IMR-90 (cell line): ENCODE results near the gene RPH3AL. TPM values are rescaled to one million over a fixed set of nuclear protein-coding genes. Genes with fewer than 3 reads are reported as not detected.

Experiments used
- ATAC-seq: fragments of 200-7000 bp; cut with Tn5 transposase; 2 replicates; pipeline ENCODE4 v1.9.1; 2020; ENCODE audit warnings: low read depth, mild to moderate bottlenecking, moderate library complexity
- BruUV-seq: library from RNA; stranded (reverse); fragments of 400-500 nt; replicated peaks from 2 replicates; lab custom pipeline; 2021; lab: Mats Ljungman, UMichigan
- CTCF ChIA-PET: fragments of 300-600 bp; formaldehyde crosslinking; extraction: SDS; loops from one replicate; lab custom pipeline; 2021; ENCODE audit warnings: antibody characterized with exemption; lab: Yijun Ruan, JAX
- POLR2A ChIA-PET: fragments of 300-600 bp; sonication (Branson Sonifier 250); formaldehyde crosslinking; loops from one replicate; lab custom pipeline; 2022; ENCODE audit warnings: antibody characterized with exemption; ENCODE audit not compliant: unreplicated experiment; lab: Charles Lee
- DNase-seq: peaks from one replicate; pipeline ENCODE4 v3.0.0; 2013
- H2AFZ ChIP-seq: replicated peaks from 2 replicates; pipeline ENCODE3; 2013; ENCODE audit warnings: low read length, mild to moderate bottlenecking; ENCODE audit not compliant: poor library complexity
- H2AK5ac ChIP-seq: 2 replicates; pipeline ENCODE4 v1.6.1; 2013; ENCODE audit warnings: low read depth, low read length, inconsistent platforms
- H2AK9ac ChIP-seq: replicated peaks from 2 replicates; pipeline ENCODE3; 2013; ENCODE audit warnings: mild to moderate bottlenecking, low read depth, low read length, moderate library complexity; ENCODE audit not compliant: poor library complexity
- H2BK120ac ChIP-seq: 2 replicates; pipeline ENCODE4 v1.6.1; 2013; ENCODE audit warnings: low read depth, low read length, inconsistent platforms
- H2BK15ac ChIP-seq: 3 replicates; pipeline ENCODE4 v1.6.1; 2013; ENCODE audit warnings: low read depth, low read length, inconsistent platforms
- H2BK20ac ChIP-seq: 2 replicates; pipeline ENCODE4 v1.6.1; 2013; ENCODE audit warnings: low read depth, mild to moderate bottlenecking, inconsistent platforms, low read length, moderate library complexity
- H2BK5ac ChIP-seq: 2 replicates; pipeline ENCODE4 v1.6.1; 2013; ENCODE audit warnings: mild to moderate bottlenecking, low read depth, low read length, inconsistent platforms; ENCODE audit not compliant: poor library complexity, severe bottlenecking
- H3K14ac ChIP-seq: replicated peaks from 2 replicates; pipeline ENCODE4 v1.6.1; 2013; ENCODE audit warnings: low read depth, low read length, inconsistent platforms
- H3K18ac ChIP-seq: 2 replicates; pipeline ENCODE4 v1.6.1; 2013; ENCODE audit warnings: low read depth, low read length, control low read depth
- H3K23ac ChIP-seq: 2 replicates; pipeline ENCODE4 v1.6.1; 2013; ENCODE audit warnings: low read depth, low read length, inconsistent platforms
- H3K27ac ChIP-seq: 2 replicates; pipeline ENCODE4 v1.5.1; 2013; ENCODE audit warnings: mild to moderate bottlenecking, control low read depth, low read length; ENCODE audit not compliant: insufficient read depth
- H3K27me3 ChIP-seq: 2 replicates; pipeline ENCODE4 v1.6.1; 2013; ENCODE audit warnings: low read length; ENCODE audit not compliant: control insufficient read depth, insufficient read depth
- H3K36me3 ChIP-seq: 2 replicates; pipeline ENCODE4 v1.6.1; 2013; ENCODE audit warnings: low read length, mixed read lengths; ENCODE audit not compliant: control insufficient read depth, insufficient read depth
- H3K4ac ChIP-seq: 2 replicates; pipeline ENCODE4 v1.6.1; 2013; ENCODE audit warnings: low read depth, low read length, inconsistent platforms
- H3K4me1 ChIP-seq: 2 replicates; pipeline ENCODE4 v1.6.1; 2013; ENCODE audit warnings: low read length, mixed read lengths; ENCODE audit not compliant: control insufficient read depth, insufficient read depth
- H3K4me2 ChIP-seq: 2 replicates; pipeline ENCODE4 v1.6.1; 2013; ENCODE audit warnings: low read depth, mild to moderate bottlenecking, control low read depth, low read length, moderate library complexity
- H3K4me3 ChIP-seq: 2 replicates; pipeline ENCODE4 v1.5.1; 2013; ENCODE audit warnings: low read depth, mild to moderate bottlenecking, control low read depth, low read length, moderate library complexity; ENCODE audit not compliant: insufficient read depth
- H3K56ac ChIP-seq: 2 replicates; pipeline ENCODE4 v1.6.1; 2013; ENCODE audit warnings: low read length, inconsistent platforms; ENCODE audit not compliant: insufficient read depth; ENCODE audit errors: extremely low read depth
- H3K79me1 ChIP-seq, 2 experiments: 2 replicates each; pipeline ENCODE4 v1.6.1; 2013; ENCODE audit warnings: low read length in 2 of 2, inconsistent platforms in 1 of 2, low read depth in 1 of 2
- H3K9ac ChIP-seq: 2 replicates; pipeline ENCODE4 v1.6.1; 2013; ENCODE audit warnings: low read depth, low read length, control low read depth
- H3K9me1 ChIP-seq: 2 replicates; pipeline ENCODE4 v1.6.1; 2013; ENCODE audit warnings: low read length, inconsistent platforms; ENCODE audit not compliant: insufficient read depth
- H3K9me3 ChIP-seq: 2 replicates; pipeline ENCODE4 v1.6.1; 2013; ENCODE audit warnings: low read length; ENCODE audit not compliant: control insufficient read depth, insufficient read depth
- H4K20me1 ChIP-seq: 2 replicates; pipeline ENCODE4 v1.6.1; 2013; ENCODE audit warnings: low read length, inconsistent platforms; ENCODE audit not compliant: insufficient read depth
- H4K5ac ChIP-seq: 2 replicates; pipeline ENCODE4 v1.6.1; 2013; ENCODE audit warnings: mild to moderate bottlenecking, low read depth, low read length, control low read depth
- H4K8ac ChIP-seq, 2 experiments: 2 replicates each; pipeline ENCODE4 v1.6.1; 2013; ENCODE audit warnings: low read depth in 2 of 2, low read length in 2 of 2, control low read depth in 1 of 2, inconsistent platforms in 1 of 2
- H4K91ac ChIP-seq: 2 replicates; pipeline ENCODE4 v1.6.1; 2013; ENCODE audit warnings: low read depth, low read length, inconsistent platforms; ENCODE audit not compliant: insufficient read depth
- BHLHE40 ChIP-seq: fragments of 150-350 bp; IDR thresholded peaks from 2 replicates; pipeline ENCODE4 v1.6.1; 2016; ENCODE audit warnings: mild to moderate bottlenecking, low read depth, low read length
- CHD1 ChIP-seq: IDR thresholded peaks from 2 replicates; pipeline ENCODE4 v1.6.1; 2012; ENCODE audit warnings: low read depth, low read length, improper control_type of control experiment
- MAFK ChIP-seq: IDR thresholded peaks from 2 replicates; pipeline ENCODE4 v1.6.1; 2012; ENCODE audit warnings: low read depth, low read length, improper control_type of control experiment
- MAZ ChIP-seq: IDR thresholded peaks from 2 replicates; pipeline ENCODE4 v1.6.1; 2012; ENCODE audit warnings: low read depth, mild to moderate bottlenecking, low read length, improper control_type of control experiment, moderate library complexity, borderline replicate concordance
- NFE2L2 ChIP-seq: fragments of 150-350 bp; IDR thresholded peaks from 2 replicates; pipeline ENCODE4 v1.6.1; 2016; ENCODE audit warnings: low read depth, mild to moderate bottlenecking, low read length
- POLR2A ChIP-seq: IDR thresholded peaks from 2 replicates; pipeline ENCODE4 v1.6.1; 2012; ENCODE audit warnings: mild to moderate bottlenecking, low read depth, low read length
- RAD21 ChIP-seq: IDR thresholded peaks from 2 replicates; pipeline ENCODE4 v1.6.1; 2012; ENCODE audit warnings: low read length, improper control_type of control experiment
- RCOR1 ChIP-seq: IDR thresholded peaks from 2 replicates; pipeline ENCODE4 v1.6.1; 2012; ENCODE audit warnings: mild to moderate bottlenecking, low read length, improper control_type of control experiment; ENCODE audit not compliant: insufficient replicate concordance
- RFX5 ChIP-seq: IDR thresholded peaks from 2 replicates; pipeline ENCODE4 v1.8.0; 2012; ENCODE audit warnings: low read depth, mild to moderate bottlenecking, low read length, moderate library complexity
- SMC3 ChIP-seq: fragments of 150-350 bp; IDR thresholded peaks from 2 replicates; pipeline ENCODE4 v1.6.1; 2016; ENCODE audit warnings: low read depth, mild to moderate bottlenecking, antibody characterized with exemption, low read length, moderate library complexity
- WGBS, 2 experiments: methylation state at CpG; one replicate each; pipeline versions ENCODE4 v1.1.5 to v1.1.7; 2013; ENCODE audit warnings: missing lambda C conversion rate in 2 of 2; ENCODE audit not compliant: insufficient read length in 1 of 2; ENCODE audit errors: extremely low coverage in 2 of 2; 5-methylcytosine and 5-hydroxymethylcytosine counted together
- dilution Hi-C: fragments of 300-500 bp; cut with HindIII; formaldehyde crosslinking; loops from one replicate; pipeline ENCODE4 v1.14.3; 2018; ENCODE audit warnings: low sequenced_read_pairs; ENCODE audit not compliant: unreplicated experiment
- in situ Hi-C: fragments of 300-500 bp; cut with MboI; formaldehyde crosslinking; loops from 3 replicates; pipeline ENCODE4 v1.14.3; 2019; ENCODE audit warnings: low sequenced_read_pairs, inconsistent platforms, mixed read lengths
- intact Hi-C: fragments of 100-400 bp; cut with micrococcal nuclease; formaldehyde crosslinking; loops from 2 replicates; pipeline ENCODE4 v1.10.0; 2022
- polyA plus RNA-seq, 3 experiments: library from polyadenylated mRNA; depleted of rRNA; stranded (reverse); fragments of >200 nt; gene quantifications; 2 replicates each; pipeline ENCODE4 v1.2.3, GENCODE V29; 2012; ENCODE audit warnings: low replicate concordance in 1 of 3
- total RNA-seq: library from RNA; depleted of rRNA; stranded (reverse); fragments of >200 nt; gene quantifications from 2 replicates; pipeline ENCODE4 v1.2.3, GENCODE V29; 2012
- TF ChIP-seq, protein P1 (sequence below): conservative IDR thresholded peaks from 2 replicates; pipeline ENCODE4 v1.5.1; 2012; ENCODE audit warnings: mild to moderate bottlenecking, low read depth, low read length, improper control_type of control experiment
- TF ChIP-seq, protein P2 (sequence below): fragments of 150-350 bp; IDR thresholded peaks from 2 replicates; pipeline ENCODE4 v1.6.1; 2017; ENCODE audit warnings: mild to moderate bottlenecking, antibody characterized with exemption, low read length, low read depth

RPH3AL gene
- total and polyA plus RNA-seq, 2 of the 4 experiments (the other 2 are of a cell fraction): 1.8 to 2.5 TPM

DNA sequence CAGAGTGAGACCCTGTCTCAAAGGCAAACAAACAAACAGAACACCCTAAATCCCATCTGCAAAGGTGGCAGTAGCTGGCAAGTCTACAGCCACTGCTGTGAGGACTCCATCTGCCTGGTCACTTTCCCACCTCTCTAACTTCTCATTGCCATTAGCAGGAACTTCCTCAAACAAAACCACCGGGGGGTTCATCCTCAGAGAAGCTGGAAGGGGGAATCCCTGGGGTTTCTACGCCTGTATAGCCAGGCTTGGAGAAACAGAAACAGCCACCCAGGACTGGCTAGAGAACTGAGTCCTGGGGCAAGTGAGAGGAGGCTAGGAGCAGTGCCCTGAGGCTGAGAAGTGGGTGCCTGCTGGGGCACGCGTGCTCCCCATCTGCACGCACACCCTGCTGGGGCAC is 7.3 kb downstream of the RPH3AL start:
- Histone ChIP-seq H3K4me1 (no peaks in the 10 kb centered on the region), H2BK120ac (no peak overlapping the region), H2AK5ac (no peak overlapping the region), H2BK5ac (no peak overlapping the region), H3K4ac (no peak overlapping the region), H2BK15ac (no peak overlapping the region), H3K9ac (no peak overlapping the region), H3K4me2 (no peak overlapping the region), H2AK9ac (no peak overlapping the region), H4K20me1 (no peaks in the 10 kb centered on the region), H3K9me1 (no peaks in the 10 kb centered on the region), H4K5ac (no peak overlapping the region), H3K23ac (no peak overlapping the region), H3K36me3 (no peaks in the 10 kb centered on the region), H3K18ac (no peak overlapping the region), H3K56ac (no peak overlapping the region), H2AFZ (no peak overlapping the region), H3K27me3 (peaks cover 2% of the 10 kb centered on the region; the same call in 1 of the 2 replicates), H3K9me3 (no peaks in the 10 kb centered on the region), H4K91ac (no peak overlapping the region), H3K27ac (no peak overlapping the region), H3K79me1 (no peaks in the 10 kb centered on the region; a peak in 1 of 4 replicates), H4K8ac (no peak overlapping the region), H3K4me3 (no peak overlapping the region), H2BK20ac (no peak overlapping the region), H3K14ac (no peak overlapping the region)
- BruUV-seq: no TSS peak
- ChIA-PET CTCF (no interaction called here), POLR2A (no interaction called here)
- TF ChIP-seq RCOR1 (no peak), RAD21 (no peak), SMC3 (no peak), CHD1 (no peak), MAZ (no peak), BHLHE40 (no peak), RFX5 (no peak), POLR2A (no peak), NFE2L2 (no peak), MAFK (no peak)
- TF ChIP-seq, protein P1, sequence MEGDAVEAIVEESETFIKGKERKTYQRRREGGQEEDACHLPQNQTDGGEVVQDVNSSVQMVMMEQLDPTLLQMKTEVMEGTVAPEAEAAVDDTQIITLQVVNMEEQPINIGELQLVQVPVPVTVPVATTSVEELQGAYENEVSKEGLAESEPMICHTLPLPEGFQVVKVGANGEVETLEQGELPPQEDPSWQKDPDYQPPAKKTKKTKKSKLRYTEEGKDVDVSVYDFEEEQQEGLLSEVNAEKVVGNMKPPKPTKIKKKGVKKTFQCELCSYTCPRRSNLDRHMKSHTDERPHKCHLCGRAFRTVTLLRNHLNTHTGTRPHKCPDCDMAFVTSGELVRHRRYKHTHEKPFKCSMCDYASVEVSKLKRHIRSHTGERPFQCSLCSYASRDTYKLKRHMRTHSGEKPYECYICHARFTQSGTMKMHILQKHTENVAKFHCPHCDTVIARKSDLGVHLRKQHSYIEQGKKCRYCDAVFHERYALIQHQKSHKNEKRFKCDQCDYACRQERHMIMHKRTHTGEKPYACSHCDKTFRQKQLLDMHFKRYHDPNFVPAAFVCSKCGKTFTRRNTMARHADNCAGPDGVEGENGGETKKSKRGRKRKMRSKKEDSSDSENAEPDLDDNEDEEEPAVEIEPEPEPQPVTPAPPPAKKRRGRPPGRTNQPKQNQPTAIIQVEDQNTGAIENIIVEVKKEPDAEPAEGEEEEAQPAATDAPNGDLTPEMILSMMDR: no peak
- TF ChIP-seq, protein P2, sequence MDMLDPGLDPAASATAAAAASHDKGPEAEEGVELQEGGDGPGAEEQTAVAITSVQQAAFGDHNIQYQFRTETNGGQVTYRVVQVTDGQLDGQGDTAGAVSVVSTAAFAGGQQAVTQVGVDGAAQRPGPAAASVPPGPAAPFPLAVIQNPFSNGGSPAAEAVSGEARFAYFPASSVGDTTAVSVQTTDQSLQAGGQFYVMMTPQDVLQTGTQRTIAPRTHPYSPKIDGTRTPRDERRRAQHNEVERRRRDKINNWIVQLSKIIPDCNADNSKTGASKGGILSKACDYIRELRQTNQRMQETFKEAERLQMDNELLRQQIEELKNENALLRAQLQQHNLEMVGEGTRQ: no peak
- dilution Hi-C loops: no loop called here
- intact Hi-C loops: no loop called here
- no peak for DNase-seq
- 87% methylated on average over 3 of the region's 5 CpGs; no CpG with 5 or more reads in 1 of the 2 experiments for WGBS, 2 experiments
- no peak for ATAC-seq
- in situ Hi-C loops: no loop called here
